T-cell (primary cell): ENCODE results near the gene RUNX1. TPM values are rescaled to one million over a fixed set of nuclear protein-coding genes. Genes with fewer than 3 reads are reported as not detected.

Source experiments
- ATAC-seq, 4 experiments: fragments of 200-7000 bp in 3 of 4; fragments of 150-1000 bp in 1 of 4; cut with Tn5 transposase; replicated peaks in 1 of 4; 1 replicate in 3 of 4; 2 replicates in 1 of 4; pipeline ENCODE4 v1.10.0; 2021; ENCODE audit warnings: moderate library complexity in 3 of 4, mild to moderate bottlenecking in 2 of 4, moderate number of reproducible peaks in 1 of 4
- CTCF ChIA-PET, 2 donors: fragments of 300-600 bp; sonication (Branson Sonifier 250); formaldehyde crosslinking; loops; one replicate each; lab custom pipeline; 2022; ENCODE audit warnings: antibody characterized with exemption in 2 of 2; lab: Charles Lee
- POLR2A ChIA-PET, 2 donors: fragments of 300-600 bp; sonication (Branson Sonifier 250); formaldehyde crosslinking; loops; one replicate each; lab custom pipeline; 2022; ENCODE audit warnings: antibody characterized with exemption in 2 of 2; lab: Charles Lee
- DNase-seq, 35 experiments: peaks; one replicate each; pipeline versions ENCODE4 v3.0.0 to v3.0.0-alpha.2; 2013 to 2023
- H3K27ac ChIP-seq: one replicate; pipeline ENCODE4 v1.5.1; 2013; ENCODE audit warnings: low read length
- H3K27me3 ChIP-seq, 2 experiments: replicated peaks in 1 of 2; 1 replicate in 1 of 2; 2 replicates in 1 of 2; pipeline versions ENCODE4 v1.6.1 to v1.7.0; 2013; ENCODE audit warnings: low read length in 1 of 2, mixed read lengths in 1 of 2; ENCODE audit not compliant: control insufficient read depth in 2 of 2, insufficient read depth in 2 of 2; ENCODE audit errors: extremely low read depth in 1 of 2
- H3K36me3 ChIP-seq, 2 donors: 1 replicate in 1 of 2; 2 replicates in 1 of 2; pipeline versions ENCODE4 v1.6.1 to v1.7.0; 2013; ENCODE audit warnings: low read length in 1 of 2; ENCODE audit not compliant: control insufficient read depth in 2 of 2, insufficient read depth in 1 of 2; ENCODE audit errors: extremely low read depth in 1 of 2
- H3K4me1 ChIP-seq, 2 experiments: 1 replicate in 1 of 2; 2 replicates in 1 of 2; pipeline versions ENCODE4 v1.6.1 to v1.7.0; 2013; ENCODE audit warnings: low read length in 2 of 2, mixed read lengths in 1 of 2; ENCODE audit not compliant: insufficient read depth in 2 of 2, control insufficient read depth in 1 of 2; ENCODE audit errors: extremely low read depth in 1 of 2
- H3K4me3 ChIP-seq, 2 donors: 1 replicate in 1 of 2; 2 replicates in 1 of 2; pipeline versions ENCODE4 v1.5.1 to v1.7.0; 2013; ENCODE audit warnings: mild to moderate bottlenecking in 2 of 2, low read length in 1 of 2, moderate library complexity in 1 of 2; ENCODE audit not compliant: control insufficient read depth in 1 of 2; ENCODE audit errors: extremely low read depth in 1 of 2
- H3K9me3 ChIP-seq: 2 replicates; pipeline ENCODE4 v1.7.0; 2013
- H3K27ac Mint-ChIP-seq, 2 donors: one replicate each; pipeline ENCODE4 v1.8.0; 2020 to 2021; ENCODE audit warnings: mild to moderate bottlenecking in 2 of 2, mixed read lengths in 2 of 2
- H3K27me3 Mint-ChIP-seq, 2 donors: one replicate each; pipeline ENCODE4 v1.8.0; 2021 to 2022; ENCODE audit warnings: mixed read lengths in 2 of 2
- H3K36me3 Mint-ChIP-seq: one replicate; pipeline ENCODE4 v1.8.0; 2021; ENCODE audit warnings: mixed read lengths
- H3K4me1 Mint-ChIP-seq, 3 donors: one replicate each; pipeline ENCODE4 v1.8.0; 2020 to 2022; ENCODE audit warnings: mixed read lengths in 3 of 3, mild to moderate bottlenecking in 1 of 3
- H3K4me3 Mint-ChIP-seq, 3 donors: one replicate each; pipeline ENCODE4 v1.8.0; 2020 to 2022; ENCODE audit warnings: mild to moderate bottlenecking in 3 of 3, mixed read lengths in 3 of 3, moderate library complexity in 3 of 3
- H3K9me3 Mint-ChIP-seq, 3 donors: one replicate each; pipeline ENCODE4 v1.8.0; 2020 to 2022; ENCODE audit warnings: mixed read lengths in 3 of 3
- WGBS: methylation state at CpG from one replicate; pipeline ENCODE4 v1.1.5; 2013; ENCODE audit warnings: missing lambda C conversion rate; ENCODE audit not compliant: insufficient coverage; 5-methylcytosine and 5-hydroxymethylcytosine counted together
- total RNA-seq, 35 experiments: library from RNA in 6 of 35; stranded (reverse) in 6 of 35; fragments of 120-200 nt in 1 of 35; gene quantifications; one replicate each; pipeline versions ENCODE4 v1.2.1 to v1.2.4 and lab custom pipeline; 2013 to 2026

Gene RUNX1
- total RNA-seq, 5 donors from 2014 or later (not counting 1 experiment from before 2014, with no cell fraction given): 87.0 to 117 (median 104) TPM

DNA sequence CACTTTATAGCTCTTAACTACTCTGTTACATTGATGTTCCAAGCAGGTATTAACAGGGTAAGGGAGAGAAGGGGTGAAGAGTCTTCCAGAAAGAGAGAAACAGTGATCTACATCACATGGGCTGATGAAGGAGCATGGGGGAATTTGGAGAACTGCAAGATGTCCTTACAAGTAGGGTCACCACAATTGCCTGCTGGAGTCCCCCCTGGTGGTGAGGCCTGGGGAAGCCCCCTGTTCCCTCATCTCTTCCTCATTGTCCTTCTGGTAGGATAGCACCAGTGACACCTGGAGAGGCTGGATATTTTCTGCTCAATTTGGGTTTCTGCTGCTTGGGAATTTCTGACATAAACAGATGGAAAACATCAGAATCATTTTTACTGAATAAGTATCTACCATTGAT lies 126.6 kb downstream of the RUNX1 start:
- H3K36me3 ChIP-seq: peaks cover 0 to 19% of the 10 kb centered on the region in 2 donors
- no peak for DNase-seq
- ChIA-PET CTCF (no interaction called here), POLR2A (no interaction called here)
- no peaks in the 10 kb centered on the region for H3K27me3 ChIP-seq
- no peaks in the 10 kb centered on the region for H3K9me3 ChIP-seq
- no peak overlapping the region for H3K4me3 ChIP-seq
- Mint-ChIP-seq H3K4me3 (no peak overlapping the region), H3K4me1 (peaks cover 74 to 88% (median 79%) of the 10 kb centered on the region in 3 donors), H3K27ac (no peak overlapping the region), H3K27me3 (no peaks in the 10 kb centered on the region), H3K9me3 (no peaks in the 10 kb centered on the region), H3K36me3 (peaks cover 46% of the 10 kb centered on the region)
- peaks cover 4 to 16% of the 10 kb centered on the region in 2 experiments for H3K4me1 ChIP-seq
- H3K27ac ChIP-seq: no peak overlapping the region
- ATAC-seq: no peak

DNA sequence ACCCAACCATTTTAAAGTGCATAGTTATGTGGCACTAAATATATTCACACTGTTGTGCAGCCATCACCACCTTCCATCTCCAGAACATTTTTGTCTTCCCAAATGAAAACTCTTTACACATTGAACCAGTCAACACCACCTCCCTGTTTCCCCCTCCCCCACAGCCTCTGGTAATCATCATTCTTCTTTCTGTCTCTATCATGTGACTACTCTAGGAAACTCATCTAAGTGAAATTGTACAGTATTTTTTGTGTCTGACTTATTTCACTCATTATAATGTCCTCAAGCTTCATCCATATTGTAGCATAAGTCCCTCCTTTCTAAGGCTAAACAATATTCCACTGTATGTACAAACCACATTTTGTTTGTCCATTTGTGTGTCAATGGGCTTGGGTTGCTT lies 128.0 kb downstream of the RUNX1 start:
- no peak overlapping the region for H3K4me3 Mint-ChIP-seq
- H3K4me1 Mint-ChIP-seq: peaks cover 76 to 89% (median 79%) of the 10 kb centered on the region in 3 donors
- H3K4me1 ChIP-seq: peaks cover 4 to 16% of the 10 kb centered on the region in 2 experiments
- no peaks in the 10 kb centered on the region for H3K9me3 Mint-ChIP-seq
- DNase-seq (no peak), ATAC-seq (no peak)
- CTCF ChIA-PET: no interaction called here
- POLR2A ChIA-PET: no interaction called here
- H3K27ac ChIP-seq: no peak overlapping the region
- H3K27me3 ChIP-seq: no peaks in the 10 kb centered on the region
- no peak overlapping the region for H3K4me3 ChIP-seq
- no peaks in the 10 kb centered on the region for H3K27me3 Mint-ChIP-seq
- H3K36me3 Mint-ChIP-seq: peaks cover 49% of the 10 kb centered on the region
- H3K27ac Mint-ChIP-seq: peak overlapping the region; percentile 3 to 59
- peaks cover 0 to 23% of the 10 kb centered on the region in 2 donors for H3K36me3 ChIP-seq
- no peaks in the 10 kb centered on the region for H3K9me3 ChIP-seq

DNA sequence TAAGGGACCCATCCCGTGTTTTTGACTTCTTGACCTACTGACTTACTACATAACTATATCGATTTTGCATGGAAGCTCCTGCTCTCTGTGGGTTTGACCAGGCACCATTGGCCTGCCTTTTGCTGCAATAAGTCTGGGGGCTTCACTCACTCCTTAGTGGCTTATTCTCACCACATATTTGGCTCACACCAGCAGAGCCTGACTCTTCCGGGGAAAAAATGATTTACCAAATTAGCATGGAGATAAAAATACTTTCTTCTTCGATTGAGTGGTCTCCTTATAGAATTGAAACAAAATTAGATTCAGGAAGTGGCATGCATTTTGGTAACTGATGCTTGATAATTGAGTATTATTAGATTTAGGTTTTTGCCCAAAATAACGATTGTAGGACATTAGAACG lies 129.7 kb downstream of the RUNX1 start:
- Mint-ChIP-seq H3K27ac (no peak overlapping the region), H3K27me3 (no peaks in the 10 kb centered on the region), H3K4me1 (peaks cover 78 to 95% (median 82%) of the 10 kb centered on the region in 3 donors), H3K4me3 (no peak overlapping the region), H3K36me3 (peaks cover 50% of the 10 kb centered on the region), H3K9me3 (no peaks in the 10 kb centered on the region)
- peaks cover 2 to 20% of the 10 kb centered on the region in 2 experiments for H3K4me1 ChIP-seq
- ChIA-PET CTCF (no interaction called here), POLR2A (no interaction called here)
- peaks cover 0 to 17% of the 10 kb centered on the region in 2 donors for H3K36me3 ChIP-seq
- H3K9me3 ChIP-seq: no peaks in the 10 kb centered on the region
- WGBS: 100% methylated on average over 2 of the region's 6 CpGs
- ATAC-seq (no peak), DNase-seq (no peak)
- H3K27ac ChIP-seq: no peak overlapping the region
- H3K4me3 ChIP-seq: no peak overlapping the region
- H3K27me3 ChIP-seq: no peaks in the 10 kb centered on the region

DNA sequence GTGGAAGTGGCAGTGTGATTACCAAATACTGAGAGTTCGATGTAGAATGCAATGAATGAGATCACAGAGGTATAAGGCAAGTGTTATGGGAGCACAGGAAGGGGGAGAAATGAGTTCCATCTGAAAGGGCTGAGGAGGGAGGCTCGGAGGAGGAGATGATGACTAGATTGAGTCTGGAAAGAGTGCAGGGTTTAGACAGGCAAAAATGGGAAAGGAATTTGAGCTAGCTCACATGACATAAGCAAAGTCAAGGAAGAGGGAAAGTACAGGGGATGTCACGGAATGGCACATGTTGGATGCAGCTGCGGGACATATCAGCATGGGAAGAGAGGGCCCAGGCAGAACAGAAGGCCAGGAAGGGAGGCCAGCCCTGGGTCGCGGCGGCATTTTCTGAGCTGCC lies 132.7 kb downstream of the RUNX1 start:
- Mint-ChIP-seq H3K4me3 (no peak overlapping the region), H3K4me1 (peaks cover 80 to 90% (median 83%) of the 10 kb centered on the region in 3 donors), H3K27ac (no peak overlapping the region), H3K9me3 (no peaks in the 10 kb centered on the region), H3K36me3 (peaks cover 49% of the 10 kb centered on the region), H3K27me3 (no peaks in the 10 kb centered on the region)
- Histone ChIP-seq H3K27me3 (no peaks in the 10 kb centered on the region), H3K9me3 (no peaks in the 10 kb centered on the region), H3K4me3 (no peak overlapping the region), H3K27ac (no peak overlapping the region), H3K4me1 (peaks cover 0 to 22% of the 10 kb centered on the region in 2 experiments), H3K36me3 (peaks cover 0 to 18% of the 10 kb centered on the region in 2 donors)
- ChIA-PET POLR2A (no interaction called here), CTCF (no interaction called here)
- ATAC-seq: no peak
- no peak for DNase-seq
- WGBS: 76% methylated on average over 3 of the region's 7 CpGs

DNA sequence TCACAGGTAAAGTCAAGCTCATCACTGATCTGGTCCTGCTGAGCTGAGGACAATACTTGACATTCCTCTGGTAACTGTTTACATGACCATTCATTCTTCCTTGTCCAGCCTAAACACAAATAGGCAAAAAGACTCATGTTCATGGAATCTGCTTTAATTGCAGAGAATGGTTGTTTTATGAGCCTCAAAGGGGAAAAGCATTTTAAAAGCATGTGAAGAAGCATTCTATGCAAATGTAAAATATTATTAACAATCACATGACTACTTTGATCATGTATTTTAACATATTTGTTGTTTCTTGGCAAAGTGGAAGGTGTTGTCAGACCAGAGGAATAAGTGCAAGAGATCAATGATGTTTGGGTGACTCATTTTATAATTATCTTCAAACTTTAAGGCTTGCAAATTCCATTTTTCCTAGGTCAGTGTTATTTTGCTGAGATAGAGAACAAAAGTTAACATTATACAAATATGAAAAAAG lies 133.7 kb downstream of the RUNX1 start:
- Histone ChIP-seq H3K27me3 (no peaks in the 10 kb centered on the region), H3K27ac (no peak overlapping the region), H3K4me3 (no peak overlapping the region), H3K4me1 (peaks cover 1 to 29% of the 10 kb centered on the region in 2 experiments), H3K36me3 (peaks cover 0 to 18% of the 10 kb centered on the region in 2 donors), H3K9me3 (no peaks in the 10 kb centered on the region)
- Mint-ChIP-seq H3K36me3 (peaks cover 46% of the 10 kb centered on the region), H3K4me3 (no peak overlapping the region), H3K27me3 (no peaks in the 10 kb centered on the region), H3K4me1 (peaks cover 83 to 92% (median 86%) of the 10 kb centered on the region in 3 donors), H3K9me3 (no peaks in the 10 kb centered on the region), H3K27ac (no peak overlapping the region)
- DNase-seq: no peak
- ChIA-PET POLR2A (interaction anchor here in 1 of 2 donors (0.6 kb wide), 1 partner anchor 38 kb away, joined by 3 read pairs; no protein-coding TSS in a partner anchor), CTCF (no interaction called here)
- ATAC-seq: no peak

DNA sequence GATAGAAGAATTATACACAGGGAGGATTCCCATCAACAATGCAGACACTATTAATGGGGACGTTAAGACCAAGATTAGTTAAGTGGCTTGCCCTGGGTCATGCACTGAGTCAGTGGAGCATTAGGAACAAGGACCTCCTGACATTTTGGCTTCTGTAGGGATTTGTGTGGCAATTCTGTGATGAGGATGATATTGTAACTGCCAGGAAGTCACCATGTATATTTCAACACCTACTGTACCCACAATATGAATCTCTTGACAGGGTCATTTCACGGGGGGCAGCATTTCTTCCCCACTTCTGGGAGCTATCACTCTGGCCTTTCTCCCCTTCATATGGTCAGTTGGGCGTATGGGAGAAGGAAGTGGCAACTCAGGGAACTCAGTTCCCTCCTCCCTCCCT lies 134.9 kb downstream of the RUNX1 start:
- Histone ChIP-seq H3K4me1 (peaks cover 4 to 38% of the 10 kb centered on the region in 2 experiments), H3K27me3 (no peaks in the 10 kb centered on the region), H3K4me3 (no peak overlapping the region), H3K36me3 (peaks cover 0 to 16% of the 10 kb centered on the region in 2 donors), H3K27ac (no peak overlapping the region), H3K9me3 (no peaks in the 10 kb centered on the region)
- Mint-ChIP-seq H3K4me3 (no peak overlapping the region), H3K9me3 (no peaks in the 10 kb centered on the region), H3K27ac (no peak overlapping the region), H3K4me1 (peaks cover 83 to 92% (median 86%) of the 10 kb centered on the region in 3 donors), H3K27me3 (no peaks in the 10 kb centered on the region), H3K36me3 (peaks cover 46% of the 10 kb centered on the region)
- ATAC-seq (no peak), DNase-seq (no peak)
- ChIA-PET CTCF (no interaction called here), POLR2A (no interaction called here)
- WGBS: 100% methylated on average over 1 of the region's 3 CpGs

DNA sequence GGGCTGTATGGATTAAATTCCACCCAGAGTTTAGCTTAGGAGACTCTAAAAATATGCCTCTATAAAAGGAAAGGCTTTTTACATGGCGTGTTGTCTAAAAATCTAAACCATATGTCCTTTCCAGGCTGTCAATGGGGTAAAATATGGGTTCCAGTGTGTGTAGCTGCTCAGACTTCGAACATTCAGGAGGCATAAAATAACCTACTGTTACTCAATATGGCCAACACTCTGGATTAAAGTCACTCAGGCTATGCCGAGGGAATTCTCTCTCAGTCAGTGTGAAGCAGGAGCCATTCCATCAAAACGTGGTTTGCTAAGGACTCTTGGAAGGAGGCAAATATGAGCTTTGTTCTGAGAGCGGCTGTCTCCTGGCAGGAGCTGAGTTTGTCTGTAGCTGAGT lies 135.3 kb downstream of the RUNX1 start:
- DNase-seq (no peak), ATAC-seq (no peak)
- Histone ChIP-seq H3K9me3 (no peaks in the 10 kb centered on the region), H3K36me3 (peaks cover 0 to 16% of the 10 kb centered on the region in 2 donors), H3K4me3 (no peak overlapping the region), H3K4me1 (peaks cover 4 to 42% of the 10 kb centered on the region in 2 experiments), H3K27ac (no peak overlapping the region), H3K27me3 (no peaks in the 10 kb centered on the region)
- ChIA-PET CTCF (no interaction called here), POLR2A (no interaction called here)
- Mint-ChIP-seq H3K4me3 (no peak overlapping the region), H3K9me3 (no peaks in the 10 kb centered on the region), H3K27me3 (no peaks in the 10 kb centered on the region), H3K4me1 (peaks cover 86 to 92% (median 86%) of the 10 kb centered on the region in 3 donors), H3K27ac (no peak overlapping the region), H3K36me3 (peaks cover 46% of the 10 kb centered on the region)
- WGBS: 100% methylated on average over 3 of the region's 5 CpGs
